Naive B cell (primary cell): ENCODE measurements around the gene AUH. TPM values are rescaled to one million over a fixed set of nuclear protein-coding genes. Genes with fewer than 3 reads are reported as not detected.
A peak's percentile ranks its signal among the peaks of the same experiment; 100 is the strongest.

Source experiments
- ATAC-seq, 2 donors: fragments of 150-1000 bp; cut with Tn5 transposase; 2 replicates each; pipeline ENCODE4 v1.10.0; 2021; ENCODE audit warnings: low read depth in 2 of 2, mild to moderate bottlenecking in 2 of 2, moderate library complexity in 2 of 2
- DNase-seq: peaks from one replicate; pipeline ENCODE4 v3.0.0; 2022
- H3K27ac Mint-ChIP-seq, 6 donors: one replicate each; pipeline ENCODE4 v1.8.0; 2020 to 2022; ENCODE audit warnings: mild to moderate bottlenecking in 6 of 6, mixed read lengths in 6 of 6, moderate library complexity in 5 of 6, inconsistent platforms in 2 of 6
- H3K27me3 Mint-ChIP-seq, 3 donors: one replicate each; pipeline ENCODE4 v1.8.0; 2021 to 2022; ENCODE audit warnings: mixed read lengths in 3 of 3, mild to moderate bottlenecking in 1 of 3
- H3K36me3 Mint-ChIP-seq, 2 donors: one replicate each; pipeline ENCODE4 v1.8.0; 2020 to 2022; ENCODE audit warnings: mixed read lengths in 2 of 2, inconsistent platforms in 1 of 2, mild to moderate bottlenecking in 1 of 2
- H3K4me1 Mint-ChIP-seq, 3 donors: one replicate each; pipeline ENCODE4 v1.8.0; 2020 to 2022; ENCODE audit warnings: mixed read lengths in 3 of 3, inconsistent platforms in 1 of 3, mild to moderate bottlenecking in 1 of 3, moderate library complexity in 1 of 3
- H3K4me3 Mint-ChIP-seq, 8 donors: one replicate each; pipeline ENCODE4 v1.8.0; 2020 to 2022; ENCODE audit warnings: mild to moderate bottlenecking in 8 of 8, mixed read lengths in 8 of 8, moderate library complexity in 8 of 8, inconsistent platforms in 2 of 8
- H3K9me3 Mint-ChIP-seq, 7 donors: one replicate each; pipeline ENCODE4 v1.8.0; 2020 to 2022; ENCODE audit warnings: mixed read lengths in 7 of 7, mild to moderate bottlenecking in 5 of 7, inconsistent platforms in 2 of 7, moderate library complexity in 1 of 7
- polyA plus RNA-seq, 6 donors: library from polyadenylated mRNA; unstranded; fragments of 300-500 nt; fragmentation: Illumina TruSeq; gene quantifications; one replicate each; pipeline ENCODE4 v1.2.3, GENCODE V29; 2021; ENCODE audit warnings: low read depth in 6 of 6

AUH gene
- polyA plus RNA-seq, 6 donors from 2014 or later: 8.1 to 11.4 (median 10.1) TPM

- ATAC-seq: no peak
- peaks cover 0 to 5% (median 0%) of the 10 kb centered on the region in 7 donors for H3K9me3 Mint-ChIP-seq
- peaks cover 18 to 23% (median 22%) of the 10 kb centered on the region in 3 donors for H3K4me1 Mint-ChIP-seq
- peak overlapping the region in 1 of 6 donors; percentile 64 for H3K27ac Mint-ChIP-seq
- no peak overlapping the region for H3K4me3 Mint-ChIP-seq
- H3K36me3 Mint-ChIP-seq: no peaks in the 10 kb centered on the region
- no peak for DNase-seq
- no peaks in the 10 kb centered on the region for H3K27me3 Mint-ChIP-seq
Measured at GRCh38 chr9:91197232-91198181, 164.2 kb downstream of the AUH start.

GRCh38 chr9:91196103-91196950 lies 165.4 kb downstream of the AUH start:
- no peaks in the 10 kb centered on the region for H3K36me3 Mint-ChIP-seq
- peak overlapping the region in 3 of 8 donors; percentile 29 to 47 (median 43) for H3K4me3 Mint-ChIP-seq
- no peak for ATAC-seq
- H3K9me3 Mint-ChIP-seq: peaks cover 0 to 5% (median 0%) of the 10 kb centered on the region in 7 donors
- H3K27ac Mint-ChIP-seq: no peak overlapping the region
- no peaks in the 10 kb centered on the region for H3K27me3 Mint-ChIP-seq
- no peak for DNase-seq
- H3K4me1 Mint-ChIP-seq: peaks cover 27 to 35% (median 33%) of the 10 kb centered on the region in 3 donors

- Mint-ChIP-seq H3K4me3 (peak overlapping the region in 5 of 8 donors; percentile 21 to 93 (median 61)), H3K4me1 (peaks cover 27 to 39% (median 33%) of the 10 kb centered on the region in 3 donors), H3K27ac (no peak overlapping the region), H3K27me3 (no peaks in the 10 kb centered on the region), H3K9me3 (peaks cover 0 to 2% (median 0%) of the 10 kb centered on the region in 7 donors), H3K36me3 (no peaks in the 10 kb centered on the region)
- DNase-seq (no peak), ATAC-seq (no peak)
Measured at GRCh38 chr9:91195372-91196012, 166.2 kb downstream of the AUH start.

- H3K4me3 Mint-ChIP-seq: peak overlapping the region; percentile 88 to 95 (median 94)
- peaks cover 27 to 39% (median 33%) of the 10 kb centered on the region in 3 donors for H3K4me1 Mint-ChIP-seq
Measured at GRCh38 chr9:91193658-91194391, 167.9 kb downstream of the AUH start.

GRCh38 chr9:91193087-91193657 lies 168.5 kb downstream of the AUH start:
- Mint-ChIP-seq H3K27me3 (no peaks in the 10 kb centered on the region), H3K27ac (peak overlapping the region in 5 of 6 donors; percentile 48 to 95 (median 89)), H3K4me1 (peaks cover 27 to 39% (median 33%) of the 10 kb centered on the region in 3 donors), H3K36me3 (no peaks in the 10 kb centered on the region), H3K9me3 (peaks cover 0 to 6% (median 2%) of the 10 kb centered on the region in 7 donors), H3K4me3 (peak overlapping the region; percentile 88 to 95 (median 94))
- DNase-seq (peak; percentile 17), ATAC-seq (peak; percentile 45 to 52)

More at GRCh38 chr9:91193658-91194391, 167.9 kb downstream of the AUH start:
- Mint-ChIP-seq H3K27ac (peak overlapping the region; percentile 48 to 95 (median 88)), H3K9me3 (peaks cover 0 to 4% (median 0%) of the 10 kb centered on the region in 7 donors), H3K36me3 (no peaks in the 10 kb centered on the region), H3K27me3 (no peaks in the 10 kb centered on the region)
- DNase-seq: peak; percentile 44
- peak; percentile 71 to 75 for ATAC-seq

GRCh38 chr9:91192381-91193086 lies 169.2 kb downstream of the AUH start:
- peak overlapping the region in 3 of 6 donors; percentile 34 to 60 (median 42) for H3K27ac Mint-ChIP-seq
- peaks cover 0 to 6% (median 2%) of the 10 kb centered on the region in 7 donors for H3K9me3 Mint-ChIP-seq
- H3K27me3 Mint-ChIP-seq: no peaks in the 10 kb centered on the region
- no peak for DNase-seq
- H3K36me3 Mint-ChIP-seq: no peaks in the 10 kb centered on the region
- ATAC-seq: no peak
- peaks cover 27 to 39% (median 33%) of the 10 kb centered on the region in 3 donors for H3K4me1 Mint-ChIP-seq
- H3K4me3 Mint-ChIP-seq: peak overlapping the region; percentile 88 to 95 (median 94)

GRCh38 chr9:91191411-91192380 lies 170.0 kb downstream of the AUH start:
- ATAC-seq (peak; percentile 16 to 42), DNase-seq (no peak)
- H3K36me3 Mint-ChIP-seq: no peaks in the 10 kb centered on the region
- H3K27ac Mint-ChIP-seq: peak overlapping the region in 5 of 6 donors; percentile 34 to 69 (median 53)
- peaks cover 0 to 6% (median 2%) of the 10 kb centered on the region in 7 donors for H3K9me3 Mint-ChIP-seq
- H3K4me1 Mint-ChIP-seq: peaks cover 27 to 39% (median 33%) of the 10 kb centered on the region in 3 donors
- no peaks in the 10 kb centered on the region for H3K27me3 Mint-ChIP-seq
- peak overlapping the region in 7 of 8 donors; percentile 67 to 95 (median 88) for H3K4me3 Mint-ChIP-seq

GRCh38 chr9:91190062-91190461 lies 171.7 kb downstream of the AUH start:
- no peak overlapping the region for H3K27ac Mint-ChIP-seq
- peaks cover 0 to 6% (median 2%) of the 10 kb centered on the region in 7 donors for H3K9me3 Mint-ChIP-seq
- H3K27me3 Mint-ChIP-seq: no peaks in the 10 kb centered on the region
- no peak overlapping the region for H3K4me3 Mint-ChIP-seq
- ATAC-seq (no peak), DNase-seq (no peak)
- H3K36me3 Mint-ChIP-seq: no peaks in the 10 kb centered on the region
- H3K4me1 Mint-ChIP-seq: peaks cover 27 to 37% (median 33%) of the 10 kb centered on the region in 3 donors

- DNase-seq: no peak
- H3K36me3 Mint-ChIP-seq: no peaks in the 10 kb centered on the region
- H3K27ac Mint-ChIP-seq: peak overlapping the region in 1 of 6 donors; percentile 4
- peaks cover 20 to 26% (median 24%) of the 10 kb centered on the region in 3 donors for H3K4me1 Mint-ChIP-seq
- ATAC-seq: no peak
- H3K27me3 Mint-ChIP-seq: no peaks in the 10 kb centered on the region
- H3K4me3 Mint-ChIP-seq: no peak overlapping the region
- peaks cover 0 to 6% (median 2%) of the 10 kb centered on the region in 7 donors for H3K9me3 Mint-ChIP-seq
Measured at GRCh38 chr9:91188719-91189590, 172.8 kb downstream of the AUH start.

GRCh38 chr9:91187965-91188344 lies 173.8 kb downstream of the AUH start:
- Mint-ChIP-seq H3K4me1 (peaks cover 14 to 23% (median 17%) of the 10 kb centered on the region in 3 donors), H3K27me3 (no peaks in the 10 kb centered on the region), H3K27ac (no peak overlapping the region), H3K36me3 (no peaks in the 10 kb centered on the region), H3K4me3 (no peak overlapping the region), H3K9me3 (peaks cover 0 to 6% (median 2%) of the 10 kb centered on the region in 7 donors)
- ATAC-seq (no peak), DNase-seq (no peak)
